A673 (cell line): ENCODE data around the gene SEC14L6.

Source experiments
- CTCF ChIP-seq: fragments of 300-800, 200-600 bp; sonication (generic); conservative IDR thresholded peaks from 2 replicates; pipeline ENCODE4 v1.5.1; 2017; ENCODE audit warnings: low read depth, mild to moderate bottlenecking, antibody characterized with exemption, low read length, moderate library complexity, mixed read lengths
- EZH2 ChIP-seq: fragments of 200-600 bp; sonication (generic); IDR thresholded peaks from 2 replicates; pipeline ENCODE4 v1.6.1; 2017; ENCODE audit warnings: borderline replicate concordance, low read depth, mild to moderate bottlenecking, mixed read lengths, antibody characterized with exemption, low read length; ENCODE audit not compliant: poor library complexity, severe bottlenecking

GRCh38 chr22:30483169-30483568 is 63.4 kb downstream of the SEC14L6 start:
- TF ChIP-seq CTCF (no peak), EZH2 (no peak)
